HG03457 (cell line): ENCODE measurements around the gene ILRUN.
"Not testable (repeated sequence)": the region's sequence is repeated elsewhere in the genome, so short reads cannot be mapped to it uniquely, and the experiment has no call there.

Experiments
- ATAC-seq: cut with Tn5 transposase; IDR thresholded peaks from one replicate; pipeline ENCODE4 v1.9.1; 2021; ENCODE audit warnings: moderate number of reproducible peaks; ENCODE audit not compliant: unreplicated experiment

ILRUN gene

GRCh38 chr6:34696739-34697543, at the start of gene ILRUN:
TSS of gene ILRUN (minus strand) at chr6:34696767. CDS start at chr6:34696603, 164 bp downstream.
- peak; percentile 50 for ATAC-seq

DNA sequence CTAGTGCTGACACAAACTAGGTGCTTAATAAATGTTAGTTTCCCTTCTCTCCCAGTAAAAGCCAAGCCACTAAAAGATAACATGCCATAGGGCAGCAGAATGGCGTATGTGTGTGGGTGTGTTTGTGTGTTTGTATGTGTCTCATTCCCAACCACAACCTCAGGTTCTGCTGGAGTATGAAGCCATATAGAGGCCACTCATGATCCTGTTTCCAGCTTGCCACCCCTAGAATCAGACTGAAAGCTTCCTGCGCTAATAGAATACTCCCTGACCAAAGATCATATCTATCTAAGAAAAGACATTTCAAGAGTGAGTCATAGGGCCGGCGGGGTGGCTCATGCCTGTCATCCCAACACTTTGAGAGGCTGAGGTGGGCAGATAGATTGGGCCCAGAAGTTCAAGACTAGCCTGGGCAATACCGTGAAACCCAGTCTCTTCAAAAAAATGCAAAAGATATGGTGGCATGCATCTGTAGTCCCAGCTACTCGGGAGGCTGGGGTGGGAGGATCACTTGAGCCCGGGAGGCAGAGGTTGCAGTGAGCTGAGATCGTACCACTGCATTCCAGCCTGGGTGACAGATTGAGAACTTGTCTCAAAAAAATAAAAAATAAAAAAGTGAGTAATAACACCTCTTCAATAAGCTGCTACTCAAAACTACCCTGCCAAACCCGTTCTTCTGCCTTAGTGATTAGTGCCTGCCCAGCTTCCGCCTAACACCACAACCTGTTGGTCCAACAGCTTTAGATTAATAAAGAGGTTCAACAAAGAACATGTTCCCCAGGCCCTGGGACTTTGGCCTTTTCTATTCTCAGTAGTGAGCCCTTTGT, 48.9 kb upstream of the ILRUN start:
- ATAC-seq = no peak

GRCh38 chr6:34744294-34744647, 47.7 kb upstream of the ILRUN start:
- ATAC-seq = not testable (repeated sequence)

DNA sequence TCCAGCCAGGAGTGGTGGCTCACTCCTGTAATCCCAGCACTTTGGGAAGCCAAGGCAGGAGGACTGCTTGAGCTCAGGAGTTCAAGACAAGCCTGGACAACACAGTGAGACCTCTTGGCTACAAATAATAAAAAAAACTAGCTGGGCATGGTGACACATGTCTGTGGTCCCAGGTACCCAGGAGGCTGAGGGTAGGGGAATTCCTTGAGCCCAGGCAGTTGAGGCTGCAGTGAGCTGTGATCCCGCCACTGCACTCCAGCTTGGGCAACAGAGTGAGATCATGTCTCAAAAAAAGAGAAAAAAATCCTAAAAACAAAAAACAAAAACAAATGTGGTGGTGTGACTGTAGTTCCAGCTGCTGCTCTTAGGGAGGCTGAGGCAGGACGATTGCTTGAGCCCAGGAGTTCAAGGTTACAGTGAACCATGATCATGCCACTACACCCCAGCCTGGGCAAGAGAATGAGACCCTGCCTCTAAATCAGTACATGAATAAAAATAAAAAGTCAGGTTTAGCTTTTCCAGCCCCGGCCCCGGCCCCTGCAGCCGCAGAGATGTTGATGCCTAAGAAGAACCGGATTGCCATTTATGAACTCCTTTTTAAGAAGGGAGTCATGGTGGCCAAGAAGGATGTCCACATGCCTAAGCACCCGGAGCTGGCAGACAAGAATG, 47.2 kb upstream of the ILRUN start:
- no peak for ATAC-seq

DNA sequence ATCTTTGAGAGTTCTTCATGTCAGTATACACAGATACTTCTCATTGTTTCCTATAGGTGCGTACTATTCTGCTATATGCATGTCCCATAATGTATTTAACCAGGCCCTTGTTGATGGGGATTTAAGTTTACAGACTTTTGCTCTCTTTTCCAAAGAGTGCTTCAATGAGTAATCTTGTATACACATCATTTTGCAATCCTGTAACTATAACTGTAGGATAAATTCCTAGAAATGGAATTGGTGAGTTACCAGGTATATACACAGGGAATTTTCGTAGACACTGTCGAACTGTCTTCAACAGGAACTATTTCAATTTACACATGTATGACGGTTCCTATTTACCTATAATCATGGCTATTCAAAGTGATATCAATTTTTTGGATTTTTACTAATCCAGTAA, 45.5 kb upstream of the ILRUN start:
- no peak for ATAC-seq

DNA sequence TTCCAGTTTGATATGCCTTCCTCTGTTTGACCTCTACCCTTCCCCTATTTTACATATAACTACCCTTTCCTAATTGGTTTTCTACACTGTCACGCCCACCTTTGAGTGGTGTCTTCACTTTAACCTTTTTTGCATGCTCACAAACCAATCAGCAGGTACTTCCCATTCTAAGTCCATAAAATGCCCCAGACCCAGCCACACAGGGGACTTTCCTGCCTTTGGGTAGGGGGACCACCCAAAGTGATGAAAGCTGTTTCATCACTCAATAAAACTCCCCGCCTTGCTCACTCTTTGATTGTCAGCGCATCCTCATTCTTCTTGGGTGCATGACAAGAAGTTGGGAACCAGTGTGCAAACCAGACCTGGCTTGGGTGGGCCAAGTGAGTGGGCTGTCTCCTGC, 40.3 kb upstream of the ILRUN start:
- no peak for ATAC-seq

DNA sequence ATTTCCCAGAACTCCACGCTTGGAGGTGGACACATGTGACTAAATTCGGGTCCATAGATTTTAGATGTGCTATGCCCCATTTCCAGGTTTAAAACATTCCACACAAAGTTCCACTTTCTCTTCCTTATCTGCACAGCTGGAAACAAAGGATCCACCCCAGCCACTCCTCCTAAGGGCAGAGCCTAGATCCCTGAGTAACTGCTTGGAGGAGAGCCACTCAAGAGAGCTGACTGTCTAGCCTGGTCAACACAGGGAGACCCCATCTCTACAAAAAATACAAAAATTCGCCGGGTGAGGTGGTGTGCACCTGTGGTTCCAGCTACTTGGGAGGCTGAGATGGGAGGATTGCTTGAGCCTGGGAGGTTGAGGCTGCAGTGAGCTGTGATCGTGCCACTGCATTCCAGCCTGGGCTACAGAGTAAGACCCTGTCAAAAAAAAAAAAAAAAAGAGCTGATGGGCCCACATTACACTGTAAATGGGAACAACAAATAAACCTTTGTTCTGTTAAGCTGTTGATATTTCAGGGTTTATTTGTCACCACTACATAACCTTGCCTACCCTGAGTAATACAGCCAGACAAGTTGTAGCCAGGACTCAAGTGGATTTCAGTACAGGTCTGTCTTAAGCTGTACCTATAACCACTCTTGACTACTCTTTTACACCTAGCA, 35.0 kb upstream of the ILRUN start:
- no peak for ATAC-seq

GRCh38 chr6:34729631-34730470, 33.3 kb upstream of the ILRUN start:
- ATAC-seq = no peak

- ATAC-seq = no peak
These were observed 29.5 kb upstream of the ILRUN start for GRCh38 chr6:34726055-34726454.

DNA sequence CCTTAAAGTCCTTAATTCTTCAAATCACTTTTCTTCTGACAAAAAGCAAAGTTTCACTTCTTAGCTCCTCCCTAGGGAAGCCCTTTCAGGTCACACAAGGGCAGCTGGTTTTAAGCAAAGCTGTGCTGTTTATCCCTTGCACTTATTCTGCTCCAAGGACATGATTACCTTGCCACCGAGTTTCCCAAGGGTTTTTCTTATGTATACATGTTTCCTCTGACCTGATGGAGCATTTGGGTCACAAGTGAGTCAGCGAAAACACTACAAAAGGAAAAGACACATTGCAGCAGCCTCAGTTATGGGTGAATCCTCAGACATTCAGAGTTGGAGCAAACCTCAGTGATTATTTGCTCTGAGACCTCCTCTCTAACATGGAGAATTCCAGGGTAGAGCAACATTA, 26.6 kb upstream of the ILRUN start:
- ATAC-seq = no peak

DNA sequence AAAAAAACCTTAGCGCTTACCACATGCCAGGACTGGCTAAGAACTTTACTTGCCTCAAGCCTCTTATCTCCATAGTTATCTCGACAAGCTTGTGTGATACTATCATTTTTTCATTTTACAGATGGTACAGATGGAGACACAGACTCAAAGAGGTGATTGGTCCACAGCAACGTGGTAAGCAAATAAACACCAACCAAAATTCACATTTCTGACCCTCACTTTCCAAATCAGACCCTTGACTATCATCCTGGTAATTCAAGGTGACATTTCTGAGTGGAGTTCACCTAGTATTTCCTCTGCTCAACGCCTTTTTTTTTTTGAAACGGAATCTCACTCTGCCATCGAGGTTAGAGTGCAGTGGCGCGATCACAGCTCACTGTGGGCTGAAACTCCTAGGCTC, 25.9 kb upstream of the ILRUN start:
- ATAC-seq = no peak

- ATAC-seq = not testable (repeated sequence)
These were observed 23.6 kb upstream of the ILRUN start for GRCh38 chr6:34720160-34720559.

- not testable (repeated sequence) for ATAC-seq
These were observed 23.1 kb upstream of the ILRUN start for GRCh38 chr6:34719646-34720045.

- ATAC-seq = no peak
These were observed 22.4 kb upstream of the ILRUN start for GRCh38 chr6:34718976-34719375.

DNA sequence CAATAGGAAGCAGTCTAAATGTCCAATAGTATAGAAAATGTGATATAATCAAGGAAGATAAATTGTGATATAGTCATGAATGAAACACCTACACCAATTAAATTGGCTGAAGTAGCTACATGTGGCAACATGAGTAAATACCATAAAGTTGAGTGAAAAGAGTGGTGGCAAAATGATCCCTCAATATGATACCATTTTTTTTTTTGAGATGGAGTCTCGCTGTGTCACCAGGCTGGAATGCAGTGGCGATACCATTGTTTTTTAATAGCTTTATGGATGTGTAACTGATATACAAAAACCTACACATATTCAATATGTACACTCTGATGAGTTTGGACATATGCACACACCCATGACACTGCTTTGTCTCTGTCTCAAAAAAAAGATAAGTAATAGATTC, 20.9 kb upstream of the ILRUN start:
- no peak for ATAC-seq

- no peak for ATAC-seq
These were observed 18.1 kb upstream of the ILRUN start for GRCh38 chr6:34714663-34715062.

GRCh38 chr6:34712881-34713280, 16.3 kb upstream of the ILRUN start:
- not testable (repeated sequence) for ATAC-seq

GRCh38 chr6:34709386-34709785, 12.8 kb upstream of the ILRUN start:
- ATAC-seq = no peak

DNA sequence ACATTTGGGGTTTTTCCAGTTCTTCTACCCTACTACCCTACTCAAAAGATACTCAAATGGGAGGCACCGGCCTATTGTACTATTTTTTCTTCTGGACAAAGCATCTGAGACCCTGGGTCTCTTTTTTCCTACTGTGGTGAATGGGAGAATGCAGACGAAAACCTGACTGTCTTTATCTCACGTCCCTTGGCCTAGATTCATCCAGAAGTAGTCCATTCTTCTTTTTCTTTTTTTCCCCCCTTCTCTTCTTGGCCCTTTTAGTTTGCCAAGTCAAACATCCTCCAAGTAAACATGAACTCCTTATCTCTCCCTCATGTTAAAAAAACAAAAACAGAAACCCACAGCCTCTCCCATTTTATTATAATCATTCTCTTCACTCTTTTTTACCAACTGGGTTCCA, 8.7 kb upstream of the ILRUN start:
- ATAC-seq = no peak

DNA sequence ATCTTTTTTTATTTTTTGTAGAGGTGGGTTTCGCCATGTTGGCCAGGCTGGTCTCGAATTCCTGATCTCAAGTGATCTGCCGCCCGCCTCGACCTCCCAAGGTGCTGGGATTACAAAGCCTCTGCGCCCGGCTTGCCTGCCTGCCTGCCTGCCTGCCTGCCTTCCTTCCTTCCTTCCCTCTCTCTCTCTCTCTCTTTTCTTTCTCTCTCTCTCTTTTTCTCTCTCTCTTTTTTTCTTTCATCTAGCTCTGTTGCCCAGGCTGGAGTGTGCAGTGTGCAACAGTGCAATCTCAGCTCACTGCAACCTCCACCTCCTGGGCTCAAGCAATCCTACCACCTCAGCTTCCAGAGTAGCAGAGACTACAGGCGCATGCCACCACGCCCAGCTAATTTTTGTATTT, 4.6 kb upstream of the ILRUN start:
- no peak for ATAC-seq
